DMS 273 treated with DMSO at 0.1 percent for 48 hours (cell line): ENCODE data around the gene LMBRD2.
"Not testable (repeated sequence)": the region's sequence is repeated elsewhere in the genome, so short reads cannot be mapped to it uniquely, and the experiment has no call there.

ENCODE experiments used
- DNase-seq: peaks from one replicate; lab custom pipeline; 2025; lab: John Stamatoyannopoulos, UW

LMBRD2 gene

GRCh38 chr5:36151434-36152323 is at the start of gene LMBRD2, which contains the start of gene SKP2:
Gene LMBRD2 (minus strand): TSS chr5:36151887. CDS start chr5:36143349, 8,538 bp downstream.
Gene SKP2 (plus strand): TSS chr5:36152111. CDS start chr5:36152263, 152 bp downstream.
- peak; percentile 96 for DNase-seq

DNA sequence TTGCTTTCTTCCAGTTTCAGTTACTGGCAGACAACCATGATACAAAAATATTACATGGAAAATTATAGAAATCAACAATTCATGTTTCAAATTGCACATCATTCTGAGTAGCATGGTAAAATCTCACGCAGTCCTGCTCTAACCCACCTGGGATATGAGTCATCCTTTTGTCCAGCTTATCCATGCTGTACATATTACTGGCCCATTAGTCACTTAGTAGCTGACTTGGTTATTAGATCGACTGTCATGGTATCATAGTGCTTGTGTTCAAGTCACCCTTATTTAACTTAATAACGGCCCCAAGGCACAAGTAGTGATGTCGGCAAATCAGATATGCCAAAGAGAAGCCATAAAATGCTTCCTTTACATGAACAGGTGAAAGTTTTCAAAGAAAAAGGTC is 48.8 kb upstream of the LMBRD2 start:
- DNase-seq = no peak

- no peak for DNase-seq
Measured at GRCh38 chr5:36199620-36200019, 47.9 kb upstream of the LMBRD2 start.

GRCh38 chr5:36198783-36199182 is 47.1 kb upstream of the LMBRD2 start:
- not testable (repeated sequence) for DNase-seq

DNA sequence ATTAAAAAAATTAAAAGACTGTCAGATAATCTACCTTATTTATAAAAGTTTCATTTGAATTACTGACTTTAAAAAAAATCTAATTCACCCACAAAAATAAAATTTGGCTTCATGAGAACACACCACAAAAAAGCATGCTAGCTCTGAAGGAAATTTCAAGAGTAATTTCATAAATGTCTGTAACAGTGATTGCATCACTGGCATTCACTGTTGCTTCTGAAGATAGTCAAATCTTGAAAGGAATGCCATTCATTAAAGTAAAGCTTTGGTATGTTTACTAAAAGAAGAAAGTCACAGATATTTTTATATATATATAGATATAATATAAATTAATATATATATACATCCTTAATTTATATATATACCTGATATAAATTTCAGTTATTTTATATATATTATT is 46.6 kb upstream of the LMBRD2 start:
- DNase-seq = no peak

DNA sequence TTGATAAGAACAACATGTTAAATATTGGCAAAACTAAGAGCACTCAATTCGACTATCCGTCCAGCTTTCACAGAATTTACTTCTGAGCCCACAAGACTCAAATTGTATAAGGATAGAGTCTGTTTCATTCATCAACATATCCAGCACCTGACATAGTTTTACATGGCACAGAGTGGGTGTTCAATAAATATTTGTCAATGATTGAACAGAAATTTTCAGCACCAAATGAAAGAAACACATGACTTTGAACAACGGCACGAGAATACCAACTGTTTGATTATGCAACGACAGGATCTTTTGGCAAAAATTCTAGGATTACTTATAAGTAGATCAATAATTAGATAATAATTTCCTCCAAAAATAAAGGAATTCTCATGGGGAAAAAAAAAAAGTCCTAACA is 42.1 kb upstream of the LMBRD2 start:
- DNase-seq = no peak

- not testable (repeated sequence) for DNase-seq
Measured at GRCh38 chr5:36184408-36184807, 32.7 kb upstream of the LMBRD2 start.

DNA sequence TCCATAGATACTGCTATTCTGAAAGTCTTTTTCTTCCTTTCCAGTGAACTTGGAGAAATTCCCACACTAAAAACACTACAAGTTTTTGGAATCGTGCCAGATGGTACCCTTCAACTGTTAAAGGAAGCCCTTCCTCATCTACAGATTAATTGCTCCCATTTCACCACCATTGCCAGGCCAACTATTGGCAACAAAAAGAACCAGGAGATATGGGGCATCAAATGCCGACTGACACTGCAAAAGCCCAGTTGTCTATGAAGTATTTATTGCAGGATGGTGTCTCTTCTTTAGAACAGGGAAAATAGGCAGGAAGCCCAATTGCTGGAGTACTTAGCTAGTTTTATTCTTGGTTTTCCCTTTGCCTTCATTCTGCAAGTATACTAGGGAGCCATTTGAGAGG is 30.1 kb upstream of the LMBRD2 start:
- no peak for DNase-seq

GRCh38 chr5:36180556-36181350 is 29.1 kb upstream of the LMBRD2 start:
- DNase-seq = no peak

DNA sequence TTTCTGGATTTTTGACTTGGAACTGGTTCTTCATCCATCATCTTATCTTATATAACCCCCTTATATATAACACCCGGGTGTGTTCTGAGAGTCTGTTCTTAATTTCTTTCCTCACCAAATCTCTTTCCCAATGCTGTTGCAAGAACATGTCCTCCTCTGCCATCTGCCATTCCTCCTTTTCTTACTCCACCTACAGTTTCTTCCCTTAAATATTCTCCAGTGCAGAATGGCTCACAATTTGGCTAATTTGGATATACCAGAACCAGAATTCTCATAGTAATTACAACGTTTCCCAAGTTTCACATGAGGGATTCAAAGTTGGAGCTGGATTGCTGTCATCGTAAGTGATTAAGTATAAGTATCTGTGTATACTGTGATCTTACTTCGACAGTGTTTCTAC is 28.3 kb upstream of the LMBRD2 start:
- no peak for DNase-seq

DNA sequence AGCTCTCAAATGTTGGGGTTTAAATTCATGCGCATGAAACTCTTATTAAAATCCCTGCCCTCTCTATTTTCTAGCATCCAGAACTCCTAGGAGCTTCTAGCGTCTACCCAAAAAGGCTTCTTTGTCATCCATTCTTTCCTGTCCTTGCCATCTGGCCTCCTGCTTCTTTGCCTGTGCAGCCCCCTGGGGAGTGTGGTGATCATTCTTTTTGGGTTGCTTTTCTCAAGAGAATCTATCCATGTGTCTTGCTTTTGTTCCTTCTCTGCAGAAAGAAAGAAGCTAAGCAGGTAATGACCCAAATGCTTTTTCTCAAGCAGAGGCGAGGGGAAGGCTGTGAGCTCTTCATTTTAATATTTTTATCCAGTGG is 26.8 kb upstream of the LMBRD2 start:
- no peak for DNase-seq

DNA sequence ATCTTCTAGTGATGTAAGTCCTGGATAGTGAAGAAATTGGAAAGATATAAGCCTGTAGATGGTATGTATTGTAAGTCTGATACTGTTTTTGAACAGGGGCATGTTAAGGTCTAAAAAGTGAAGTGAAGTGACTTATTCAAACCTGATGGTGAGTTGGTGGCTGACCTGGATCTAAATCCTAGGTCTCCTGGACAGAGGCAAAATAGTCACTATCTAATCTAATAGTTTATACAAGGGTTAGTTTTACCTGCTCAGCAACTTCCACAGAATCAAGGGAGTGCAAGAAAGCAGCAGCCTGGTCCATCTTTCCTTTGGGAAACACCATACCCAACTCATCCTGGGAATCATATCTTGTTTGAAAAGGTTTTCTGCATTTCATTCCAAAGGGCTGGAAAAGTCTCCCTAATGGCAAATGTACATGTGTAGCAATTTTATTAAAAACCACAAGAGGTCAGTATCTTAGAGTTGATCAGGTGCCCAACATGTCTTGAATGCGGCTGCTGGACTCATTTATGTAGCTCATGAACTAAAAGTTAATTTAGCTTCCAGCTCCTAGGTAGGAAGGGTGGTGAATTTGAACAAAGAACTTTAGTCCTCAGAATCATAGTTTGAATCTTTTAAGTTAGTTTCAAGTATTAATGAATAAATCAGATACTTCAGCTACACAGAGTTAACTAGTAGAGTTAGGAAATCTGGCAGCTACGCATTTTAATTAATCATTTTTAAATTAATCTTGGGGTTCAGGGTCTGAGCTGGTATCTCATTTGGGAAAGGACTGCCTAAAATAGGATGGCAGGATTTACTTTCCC is 26.2 kb upstream of the LMBRD2 start:
- DNase-seq = peak; percentile 16

GRCh38 chr5:36177154-36177553 is 25.5 kb upstream of the LMBRD2 start:
- no peak for DNase-seq

DNA sequence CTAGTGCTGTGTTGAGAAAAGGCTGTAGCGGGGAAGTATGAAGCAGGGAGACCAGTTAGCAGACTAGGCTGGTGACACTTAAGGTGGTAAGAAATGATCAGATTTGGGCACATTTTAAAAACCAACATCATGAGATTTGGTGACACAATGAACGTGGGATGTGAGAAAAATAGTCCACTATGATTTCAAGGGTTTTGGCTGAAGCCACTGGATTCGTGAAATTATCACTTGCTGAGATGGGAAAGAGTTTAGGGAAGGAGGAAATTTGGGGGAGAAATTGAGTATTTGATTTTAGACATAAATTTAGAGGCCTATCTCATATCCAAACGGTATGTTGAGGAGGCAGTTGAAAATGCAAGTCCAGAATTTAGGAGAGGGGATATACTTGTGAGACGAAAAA is 23.4 kb upstream of the LMBRD2 start:
- DNase-seq = no peak

- no peak for DNase-seq
Measured at GRCh38 chr5:36174119-36174518, 22.4 kb upstream of the LMBRD2 start.

DNA sequence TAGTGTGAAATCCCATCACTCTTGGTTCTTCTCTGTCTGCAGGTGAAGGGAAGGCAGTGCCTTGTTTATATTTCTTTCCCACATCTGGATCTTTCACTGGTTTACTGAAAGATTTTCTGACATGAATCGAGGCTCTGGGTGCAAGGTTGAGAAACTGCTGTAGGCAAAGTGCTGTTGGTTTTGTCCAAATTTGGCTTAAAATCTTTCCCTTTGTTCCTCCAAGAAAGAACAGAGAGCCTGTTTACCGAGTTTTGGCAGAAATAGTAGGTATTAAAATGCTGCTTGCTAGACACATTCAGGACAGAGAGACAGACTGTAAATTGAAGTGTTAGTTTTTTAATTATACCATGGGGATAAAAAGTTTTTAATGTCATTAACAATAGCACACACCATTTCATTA is 21.7 kb upstream of the LMBRD2 start:
- no peak for DNase-seq

DNA sequence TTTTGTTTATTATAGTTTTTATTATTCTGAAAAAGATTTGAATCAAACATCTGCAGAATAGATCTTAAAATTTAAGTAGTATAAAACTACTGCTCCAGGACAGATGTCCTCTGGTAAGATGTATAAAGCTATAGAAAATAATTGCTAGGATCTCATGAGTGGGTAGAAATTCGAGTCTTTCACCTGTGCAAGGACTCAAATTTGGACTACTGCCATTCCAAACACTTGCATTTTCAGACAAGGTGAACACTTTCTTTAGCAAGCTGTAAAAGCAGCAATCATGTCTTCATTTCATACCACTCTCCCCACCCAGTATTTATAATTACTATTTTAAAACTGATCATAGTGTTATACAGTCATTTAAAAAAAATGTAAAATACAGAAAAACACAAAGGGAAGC is 20.9 kb upstream of the LMBRD2 start:
- DNase-seq = no peak

GRCh38 chr5:36170832-36171424 is 19.2 kb upstream of the LMBRD2 start:
- no peak for DNase-seq

DNA sequence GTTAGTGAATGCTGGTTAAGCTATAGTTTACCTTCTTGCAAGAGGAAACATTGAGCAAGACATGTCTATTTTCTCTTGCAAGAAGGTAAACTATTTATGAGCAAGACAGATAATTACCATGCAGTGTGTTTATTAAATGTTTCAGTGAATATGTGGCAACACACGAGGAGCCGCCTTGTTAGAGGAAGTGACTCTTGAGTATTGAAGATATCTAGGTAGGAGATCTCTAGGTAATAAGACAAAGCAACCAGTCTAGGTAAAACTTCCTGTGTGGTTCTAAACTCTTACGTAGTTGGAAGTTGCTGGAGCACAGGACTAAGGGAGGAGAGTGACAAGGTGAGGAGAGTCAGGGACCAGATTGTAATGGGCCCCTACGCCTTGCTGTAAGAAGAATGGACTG is 17.1 kb upstream of the LMBRD2 start:
- no peak for DNase-seq

- DNase-seq = no peak
Measured at GRCh38 chr5:36164461-36164860, 12.8 kb upstream of the LMBRD2 start.

GRCh38 chr5:36162810-36163486 is 11.3 kb upstream of the LMBRD2 start:
- DNase-seq = no peak
